Measurements from ENCODE around the gene RAB39B. TPM values are rescaled to one million over a fixed set of nuclear protein-coding genes. Genes with fewer than 3 reads are reported as not detected.

The RAB39B gene
- total and polyA plus RNA-seq, 2 donors (not counting 1 experiment from before 2014, with no cell fraction given), result 0.12 to 3.0 TPM

GRCh38 chrX:155266439-155266838 is 2.1 kb upstream of the RAB39B start:
- Histone ChIP-seq H3K4me3 (replicated peaks in 1 of 4; ENCODE audit: control extremely low read depth in 1 of 4, insufficient read depth in 1 of 4, low read depth in 3 of 4, low read length in 4 of 4) (no peak overlapping the region), H3K79me2 (ENCODE audit: control insufficient read depth, insufficient read depth, low read length) (no peaks in the 10 kb centered on the region), H3K36me3 (ENCODE audit: control insufficient read depth, insufficient read depth, low read length) (no peaks in the 10 kb centered on the region), H3K27ac (ENCODE audit: insufficient read depth, low read length) (no peak overlapping the region), H3K4me1 (ENCODE audit: control insufficient read depth, extremely low read depth, insufficient read depth, low read length) (no peaks in the 10 kb centered on the region), H4K20me1 (ENCODE audit: control insufficient read depth, extremely low read depth, insufficient read depth, low read length) (no peaks in the 10 kb centered on the region), H3K9ac (ENCODE audit: insufficient read depth, low read length) (no peak overlapping the region), H3K27me3 (ENCODE audit: control insufficient read depth, insufficient read depth, low read length) (no peaks in the 10 kb centered on the region), H3K9me3 (ENCODE audit: control insufficient read depth, insufficient read depth, low read depth, low read length) (no peaks in the 10 kb centered on the region), H2AFZ (ENCODE audit: low read length) (no peak overlapping the region), H3K4me2 (ENCODE audit: extremely low read depth, insufficient read depth, low read length) (no peak overlapping the region)
- no peak for DNase-seq (ENCODE audit: low read depth in 2 of 2)
- TF ChIP-seq CTCF (conservative IDR thresholded peaks at IDR 0.05 in 1 of 2, IDR thresholded peaks at IDR 0.05 in 1 of 2; ENCODE audit: low read depth in 1 of 2, low read length in 2 of 2) (no peak), EZH2 (IDR thresholded peaks at IDR 0.05; ENCODE audit: low read length, missing control alignments) (no peak)

- no peak for TF ChIP-seq EZH2 (IDR thresholded peaks at IDR 0.05; ENCODE audit: low read length, missing control alignments)
- no peak for TF ChIP-seq CTCF (conservative IDR thresholded peaks at IDR 0.05 in 1 of 2, IDR thresholded peaks at IDR 0.05 in 1 of 2; ENCODE audit: low read depth in 1 of 2, low read length in 2 of 2)
- H3K9ac ChIP-seq (ENCODE audit: insufficient read depth, low read length), result no peak overlapping the region
- no peaks in the 10 kb centered on the region for H3K79me2 ChIP-seq (ENCODE audit: control insufficient read depth, insufficient read depth, low read length)
- no peaks in the 10 kb centered on the region for H3K4me1 ChIP-seq (ENCODE audit: control insufficient read depth, extremely low read depth, insufficient read depth, low read length)
- H3K4me2 ChIP-seq (ENCODE audit: extremely low read depth, insufficient read depth, low read length), result no peak overlapping the region
- DNase-seq (ENCODE audit: low read depth in 2 of 2), result no peak
- H3K27me3 ChIP-seq (ENCODE audit: control insufficient read depth, insufficient read depth, low read length), result no peaks in the 10 kb centered on the region
- H4K20me1 ChIP-seq (ENCODE audit: control insufficient read depth, extremely low read depth, insufficient read depth, low read length), result no peaks in the 10 kb centered on the region
- no peaks in the 10 kb centered on the region for H3K36me3 ChIP-seq (ENCODE audit: control insufficient read depth, insufficient read depth, low read length)
- H3K27ac ChIP-seq (ENCODE audit: insufficient read depth, low read length), result no peak overlapping the region
- peak overlapping the region in 1 of 4 experiments; percentile 45 for H3K4me3 ChIP-seq (replicated peaks in 1 of 4; ENCODE audit: control extremely low read depth in 1 of 4, insufficient read depth in 1 of 4, low read depth in 3 of 4, low read length in 4 of 4)
- H3K9me3 ChIP-seq (ENCODE audit: control insufficient read depth, insufficient read depth, low read depth, low read length), result no peaks in the 10 kb centered on the region
- H2AFZ ChIP-seq (ENCODE audit: low read length), result no peak overlapping the region
These were observed 1.1 kb downstream of the RAB39B start for GRCh38 chrX:155262970-155263754.

GRCh38 chrX:155259752-155260151 is 4.5 kb downstream of the RAB39B start:
- H2AFZ ChIP-seq (ENCODE audit: low read length), result no peak overlapping the region
- H3K9ac ChIP-seq (ENCODE audit: insufficient read depth, low read length), result no peak overlapping the region
- H4K20me1 ChIP-seq (ENCODE audit: control insufficient read depth, extremely low read depth, insufficient read depth, low read length), result no peaks in the 10 kb centered on the region
- H3K36me3 ChIP-seq (ENCODE audit: control insufficient read depth, insufficient read depth, low read length), result no peaks in the 10 kb centered on the region
- DNase-seq (ENCODE audit: low read depth in 2 of 2), result no peak
- no peak overlapping the region for H3K4me3 ChIP-seq (replicated peaks in 1 of 4; ENCODE audit: control extremely low read depth in 1 of 4, insufficient read depth in 1 of 4, low read depth in 3 of 4, low read length in 4 of 4)
- no peaks in the 10 kb centered on the region for H3K9me3 ChIP-seq (ENCODE audit: control insufficient read depth, insufficient read depth, low read depth, low read length)
- no peak overlapping the region for H3K27ac ChIP-seq (ENCODE audit: insufficient read depth, low read length)
- no peak overlapping the region for H3K4me2 ChIP-seq (ENCODE audit: extremely low read depth, insufficient read depth, low read length)
- H3K79me2 ChIP-seq (ENCODE audit: control insufficient read depth, insufficient read depth, low read length), result no peaks in the 10 kb centered on the region
- H3K4me1 ChIP-seq (ENCODE audit: control insufficient read depth, extremely low read depth, insufficient read depth, low read length), result no peaks in the 10 kb centered on the region
- H3K27me3 ChIP-seq (ENCODE audit: control insufficient read depth, insufficient read depth, low read length), result no peaks in the 10 kb centered on the region
- TF ChIP-seq CTCF (conservative IDR thresholded peaks at IDR 0.05 in 1 of 2, IDR thresholded peaks at IDR 0.05 in 1 of 2; ENCODE audit: low read depth in 1 of 2, low read length in 2 of 2) (no peak), EZH2 (IDR thresholded peaks at IDR 0.05; ENCODE audit: low read length, missing control alignments) (no peak)
